ENCODE results near the gene UCN2. TPM values are rescaled to one million over a fixed set of nuclear protein-coding genes. Genes with fewer than 3 reads are reported as not detected.

The UCN2 gene
- total RNA-seq, 1 donor from 2014 or later = not detected

GRCh38 chr3:48598323-48599076, 34.9 kb upstream of the UCN2 start:
- H3K27me3 ChIP-seq (ENCODE audit: control insufficient read depth in 3 of 3, insufficient read depth in 3 of 3, low read length in 3 of 3) = no peaks in the 10 kb centered on the region
- peak overlapping the region; percentile 97 for H3K27ac ChIP-seq (ENCODE audit: low read depth, low read length)
- H3K9me3 ChIP-seq (ENCODE audit: control insufficient read depth in 3 of 3, low read length in 3 of 3) = no peaks in the 10 kb centered on the region
- H3K4me3 ChIP-seq (ENCODE audit: low read length in 3 of 3) = peak overlapping the region; percentile 11 to 52 (median 30)
- H3K9ac ChIP-seq (ENCODE audit: low read depth in 1 of 3, low read length in 3 of 3) = peak overlapping the region; percentile 54 to 83 (median 68)
- H3K4me1 ChIP-seq (ENCODE audit: control insufficient read depth in 3 of 3, insufficient read depth in 3 of 3, low read length in 3 of 3) = peaks cover 63 to 91% (median 82%) of the 10 kb centered on the region in 3 donors
- H3K36me3 ChIP-seq (ENCODE audit: control insufficient read depth in 3 of 3, insufficient read depth in 3 of 3, low read length in 3 of 3) = peaks cover 36 to 52% (median 47%) of the 10 kb centered on the region in 3 donors

- Histone ChIP-seq H3K4me3 (ENCODE audit: low read length in 3 of 3) (no peak overlapping the region), H3K36me3 (ENCODE audit: control insufficient read depth in 3 of 3, insufficient read depth in 3 of 3, low read length in 3 of 3) (peaks cover 27 to 41% (median 36%) of the 10 kb centered on the region in 3 donors), H3K27me3 (ENCODE audit: control insufficient read depth in 3 of 3, insufficient read depth in 3 of 3, low read length in 3 of 3) (peaks cover 0 to 6% (median 0%) of the 10 kb centered on the region in 3 donors), H3K27ac (ENCODE audit: low read depth, low read length) (peak overlapping the region; percentile 97), H3K9ac (ENCODE audit: low read depth in 1 of 3, low read length in 3 of 3) (peak overlapping the region; percentile 46 to 83 (median 68)), H3K4me1 (ENCODE audit: control insufficient read depth in 3 of 3, insufficient read depth in 3 of 3, low read length in 3 of 3) (peaks cover 63 to 80% (median 75%) of the 10 kb centered on the region in 3 donors), H3K9me3 (ENCODE audit: control insufficient read depth in 3 of 3, low read length in 3 of 3) (no peaks in the 10 kb centered on the region)
Measured at GRCh38 chr3:48597408-48597800, 33.8 kb upstream of the UCN2 start.

GRCh38 chr3:48596676-48597407, 33.3 kb upstream of the UCN2 start:
- Histone ChIP-seq H3K4me1 (ENCODE audit: control insufficient read depth in 3 of 3, insufficient read depth in 3 of 3, low read length in 3 of 3) (peaks cover 62 to 75% (median 75%) of the 10 kb centered on the region in 3 donors), H3K27ac (ENCODE audit: low read depth, low read length) (peak overlapping the region; percentile 97), H3K4me3 (ENCODE audit: low read length in 3 of 3) (no peak overlapping the region), H3K27me3 (ENCODE audit: control insufficient read depth in 3 of 3, insufficient read depth in 3 of 3, low read length in 3 of 3) (peaks cover 0 to 6% (median 0%) of the 10 kb centered on the region in 3 donors), H3K36me3 (ENCODE audit: control insufficient read depth in 3 of 3, insufficient read depth in 3 of 3, low read length in 3 of 3) (peaks cover 27 to 39% (median 36%) of the 10 kb centered on the region in 3 donors), H3K9me3 (ENCODE audit: control insufficient read depth in 3 of 3, low read length in 3 of 3) (no peaks in the 10 kb centered on the region), H3K9ac (ENCODE audit: low read depth in 1 of 3, low read length in 3 of 3) (no peak overlapping the region)

- Histone ChIP-seq H3K9ac (ENCODE audit: low read depth in 1 of 3, low read length in 3 of 3) (peak overlapping the region in 1 of 3 donors; percentile 60), H3K36me3 (ENCODE audit: control insufficient read depth in 3 of 3, insufficient read depth in 3 of 3, low read length in 3 of 3) (peaks cover 24 to 33% (median 32%) of the 10 kb centered on the region in 3 donors), H3K4me1 (ENCODE audit: control insufficient read depth in 3 of 3, insufficient read depth in 3 of 3, low read length in 3 of 3) (peaks cover 55 to 68% (median 68%) of the 10 kb centered on the region in 3 donors), H3K9me3 (ENCODE audit: control insufficient read depth in 3 of 3, low read length in 3 of 3) (no peaks in the 10 kb centered on the region), H3K4me3 (ENCODE audit: low read length in 3 of 3) (no peak overlapping the region), H3K27me3 (ENCODE audit: control insufficient read depth in 3 of 3, insufficient read depth in 3 of 3, low read length in 3 of 3) (peaks cover 0 to 6% (median 0%) of the 10 kb centered on the region in 3 donors), H3K27ac (ENCODE audit: low read depth, low read length) (no peak overlapping the region)
Measured at GRCh38 chr3:48596157-48596556, 32.6 kb upstream of the UCN2 start.

- peak overlapping the region in 1 of 3 donors; percentile 60 for H3K9ac ChIP-seq (ENCODE audit: low read depth in 1 of 3, low read length in 3 of 3)
- peaks cover 0 to 6% (median 0%) of the 10 kb centered on the region in 3 donors for H3K27me3 ChIP-seq (ENCODE audit: control insufficient read depth in 3 of 3, insufficient read depth in 3 of 3, low read length in 3 of 3)
- peaks cover 22 to 28% (median 26%) of the 10 kb centered on the region in 3 donors for H3K36me3 ChIP-seq (ENCODE audit: control insufficient read depth in 3 of 3, insufficient read depth in 3 of 3, low read length in 3 of 3)
- peaks cover 50 to 63% (median 63%) of the 10 kb centered on the region in 3 donors for H3K4me1 ChIP-seq (ENCODE audit: control insufficient read depth in 3 of 3, insufficient read depth in 3 of 3, low read length in 3 of 3)
- no peaks in the 10 kb centered on the region for H3K9me3 ChIP-seq (ENCODE audit: control insufficient read depth in 3 of 3, low read length in 3 of 3)
- H3K4me3 ChIP-seq (ENCODE audit: low read length in 3 of 3) = no peak overlapping the region
- H3K27ac ChIP-seq (ENCODE audit: low read depth, low read length) = no peak overlapping the region
Measured at GRCh38 chr3:48595526-48596121, 32.0 kb upstream of the UCN2 start.

GRCh38 chr3:48595075-48595525, 31.5 kb upstream of the UCN2 start, which contains the start of gene COL7A1:
COL7A1 (minus strand) TSS chr3:48595329; CDS start chr3:48595159, 170 bp downstream.
- H3K9ac ChIP-seq (ENCODE audit: low read depth in 1 of 3, low read length in 3 of 3) = peak within 1 kb of the TSS in 2 of 3 donors; percentile 32 to 76
- no peak within 1 kb of the TSS for H3K27ac ChIP-seq (ENCODE audit: low read depth, low read length)
- H3K4me3 ChIP-seq (ENCODE audit: low read length in 3 of 3) = peak within 1 kb of the TSS; percentile 14 to 63 (median 54)
- no peaks in the 10 kb centered on the region for H3K9me3 ChIP-seq (ENCODE audit: control insufficient read depth in 3 of 3, low read length in 3 of 3)
- H3K27me3 ChIP-seq (ENCODE audit: control insufficient read depth in 3 of 3, insufficient read depth in 3 of 3, low read length in 3 of 3) = peaks cover 0 to 6% (median 0%) of the 10 kb centered on the region in 3 donors
- peaks cover 45 to 58% (median 57%) of the 10 kb centered on the region in 3 donors for H3K4me1 ChIP-seq (ENCODE audit: control insufficient read depth in 3 of 3, insufficient read depth in 3 of 3, low read length in 3 of 3)
- H3K36me3 ChIP-seq (ENCODE audit: control insufficient read depth in 3 of 3, insufficient read depth in 3 of 3, low read length in 3 of 3) = peaks cover 21 to 22% (median 21%) of the 10 kb centered on the region in 3 donors

- H3K9ac ChIP-seq (ENCODE audit: low read depth in 1 of 3, low read length in 3 of 3) = peak overlapping the region in 2 of 3 donors; percentile 32 to 76
- H3K27me3 ChIP-seq (ENCODE audit: control insufficient read depth in 3 of 3, insufficient read depth in 3 of 3, low read length in 3 of 3) = peaks cover 0 to 6% (median 0%) of the 10 kb centered on the region in 3 donors
- peaks cover 16 to 17% (median 17%) of the 10 kb centered on the region in 3 donors for H3K36me3 ChIP-seq (ENCODE audit: control insufficient read depth in 3 of 3, insufficient read depth in 3 of 3, low read length in 3 of 3)
- no peaks in the 10 kb centered on the region for H3K9me3 ChIP-seq (ENCODE audit: control insufficient read depth in 3 of 3, low read length in 3 of 3)
- no peak overlapping the region for H3K27ac ChIP-seq (ENCODE audit: low read depth, low read length)
- peaks cover 39 to 52% (median 52%) of the 10 kb centered on the region in 3 donors for H3K4me1 ChIP-seq (ENCODE audit: control insufficient read depth in 3 of 3, insufficient read depth in 3 of 3, low read length in 3 of 3)
- peak overlapping the region; percentile 14 to 63 (median 54) for H3K4me3 ChIP-seq (ENCODE audit: low read length in 3 of 3)
Measured at GRCh38 chr3:48594417-48595049, 31.0 kb upstream of the UCN2 start.

GRCh38 chr3:48593337-48593736, 29.8 kb upstream of the UCN2 start:
- Histone ChIP-seq H3K27me3 (ENCODE audit: control insufficient read depth in 3 of 3, insufficient read depth in 3 of 3, low read length in 3 of 3) (peaks cover 0 to 6% (median 0%) of the 10 kb centered on the region in 3 donors), H3K4me3 (ENCODE audit: low read length in 3 of 3) (no peak overlapping the region), H3K36me3 (ENCODE audit: control insufficient read depth in 3 of 3, insufficient read depth in 3 of 3, low read length in 3 of 3) (peaks cover 7 to 20% (median 9%) of the 10 kb centered on the region in 3 donors), H3K9me3 (ENCODE audit: control insufficient read depth in 3 of 3, low read length in 3 of 3) (no peaks in the 10 kb centered on the region), H3K27ac (ENCODE audit: low read depth, low read length) (no peak overlapping the region), H3K9ac (ENCODE audit: low read depth in 1 of 3, low read length in 3 of 3) (no peak overlapping the region), H3K4me1 (ENCODE audit: control insufficient read depth in 3 of 3, insufficient read depth in 3 of 3, low read length in 3 of 3) (peaks cover 27 to 40% (median 40%) of the 10 kb centered on the region in 3 donors)

GRCh38 chr3:48592519-48593087, 29.0 kb upstream of the UCN2 start:
- Histone ChIP-seq H3K4me3 (ENCODE audit: low read length in 3 of 3) (no peak overlapping the region), H3K36me3 (ENCODE audit: control insufficient read depth in 3 of 3, insufficient read depth in 3 of 3, low read length in 3 of 3) (peaks cover under 1 to 23% (median 6%) of the 10 kb centered on the region in 3 donors), H3K27ac (ENCODE audit: low read depth, low read length) (no peak overlapping the region), H3K9ac (ENCODE audit: low read depth in 1 of 3, low read length in 3 of 3) (no peak overlapping the region), H3K4me1 (ENCODE audit: control insufficient read depth in 3 of 3, insufficient read depth in 3 of 3, low read length in 3 of 3) (peaks cover 20 to 33% (median 32%) of the 10 kb centered on the region in 3 donors), H3K9me3 (ENCODE audit: control insufficient read depth in 3 of 3, low read length in 3 of 3) (no peaks in the 10 kb centered on the region), H3K27me3 (ENCODE audit: control insufficient read depth in 3 of 3, insufficient read depth in 3 of 3, low read length in 3 of 3) (peaks cover 0 to 6% (median 0%) of the 10 kb centered on the region in 3 donors)

Measured in skeletal muscle tissue (tissue), 4 donors.